SHP77 treated with DMSO at 0.1 percent for 48 hours (cell line): Measurements from ENCODE around the gene TBC1D9.

ENCODE experiments used
- DNase-seq: peaks from one replicate; lab custom pipeline; 2025; lab: John Stamatoyannopoulos, UW

The TBC1D9 gene

DNA sequence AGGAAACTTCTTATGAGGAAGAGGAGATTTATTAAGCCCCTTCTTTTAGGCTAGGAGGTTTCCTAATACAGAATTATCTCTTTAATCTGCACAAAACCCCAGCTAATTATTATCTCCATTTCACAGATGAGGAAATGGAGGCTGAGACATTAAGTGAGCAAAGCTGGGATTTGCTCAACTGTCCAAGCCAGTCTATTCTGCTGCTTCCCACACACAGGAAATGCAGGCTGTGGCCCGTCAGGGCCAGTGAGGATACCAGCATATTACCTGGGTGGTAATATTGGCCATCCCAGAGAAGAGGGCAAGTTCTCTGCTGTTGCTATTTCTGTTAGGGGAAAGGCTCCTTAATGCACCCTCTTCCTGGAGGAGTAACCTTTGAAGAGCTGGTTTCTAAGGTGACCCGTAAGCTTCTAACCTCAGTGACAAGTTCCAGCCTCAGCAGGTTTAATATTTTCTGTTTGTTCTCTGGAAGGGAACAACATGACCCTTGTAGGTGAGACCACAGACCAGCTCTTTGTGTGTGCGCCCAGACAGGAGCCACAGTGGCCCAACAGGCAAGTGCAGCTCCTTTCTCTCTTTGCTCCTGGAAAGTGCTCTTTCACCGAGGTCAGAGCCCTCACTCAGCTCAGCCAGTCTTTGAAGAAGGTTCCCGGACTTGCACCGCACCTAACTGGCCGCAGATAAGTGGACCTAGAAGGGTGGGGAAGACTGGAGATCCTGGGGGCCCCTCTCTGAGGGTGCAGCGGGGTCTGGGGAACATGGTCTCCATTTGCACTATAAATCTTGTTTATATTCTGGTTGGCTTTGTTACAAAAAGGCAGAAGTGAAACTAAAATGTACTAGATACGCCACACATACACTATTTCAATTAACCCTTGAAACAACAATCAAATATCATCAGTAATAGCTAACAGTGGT, 35.5 kb downstream of the TBC1D9 start:
- no peak for DNase-seq

DNA sequence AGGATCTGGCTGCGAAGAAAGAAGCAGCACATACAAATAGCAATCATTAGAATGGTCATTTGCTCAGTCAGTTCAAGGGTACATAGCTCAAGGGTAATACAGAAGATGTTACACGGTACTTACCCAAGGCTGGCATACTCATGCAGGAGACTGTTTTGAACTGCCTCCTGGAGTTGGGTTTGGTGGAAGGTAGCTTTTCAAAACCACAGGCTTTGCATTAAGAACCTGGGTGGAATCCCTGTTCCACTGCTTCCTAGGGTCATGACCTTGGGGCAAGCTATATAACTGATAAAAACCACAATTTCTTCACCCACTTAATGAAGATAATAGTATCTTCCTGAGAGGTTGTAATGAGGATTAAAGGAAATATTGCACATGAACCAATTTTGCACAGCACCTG, 36.5 kb downstream of the TBC1D9 start:
- DNase-seq, result no peak

DNA sequence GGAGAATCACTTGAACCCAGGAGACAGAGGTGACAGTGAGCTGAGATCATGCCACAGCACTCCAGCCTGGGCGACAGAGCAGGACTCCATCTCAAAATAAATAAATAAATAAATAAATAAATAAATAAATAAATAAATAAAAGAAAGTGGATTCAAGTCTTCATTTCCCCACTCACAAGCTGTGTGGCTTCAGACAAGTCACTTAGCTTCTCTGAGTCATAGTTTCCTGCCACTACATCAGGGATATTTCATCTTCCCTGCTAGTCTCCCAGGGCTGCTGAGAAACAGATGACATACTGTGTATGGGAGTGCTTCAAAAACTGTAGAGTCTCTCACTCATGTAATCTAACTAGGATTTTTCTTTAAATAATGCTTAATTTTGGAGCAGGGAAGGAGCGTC, 37.2 kb downstream of the TBC1D9 start:
- DNase-seq, result no peak

DNA sequence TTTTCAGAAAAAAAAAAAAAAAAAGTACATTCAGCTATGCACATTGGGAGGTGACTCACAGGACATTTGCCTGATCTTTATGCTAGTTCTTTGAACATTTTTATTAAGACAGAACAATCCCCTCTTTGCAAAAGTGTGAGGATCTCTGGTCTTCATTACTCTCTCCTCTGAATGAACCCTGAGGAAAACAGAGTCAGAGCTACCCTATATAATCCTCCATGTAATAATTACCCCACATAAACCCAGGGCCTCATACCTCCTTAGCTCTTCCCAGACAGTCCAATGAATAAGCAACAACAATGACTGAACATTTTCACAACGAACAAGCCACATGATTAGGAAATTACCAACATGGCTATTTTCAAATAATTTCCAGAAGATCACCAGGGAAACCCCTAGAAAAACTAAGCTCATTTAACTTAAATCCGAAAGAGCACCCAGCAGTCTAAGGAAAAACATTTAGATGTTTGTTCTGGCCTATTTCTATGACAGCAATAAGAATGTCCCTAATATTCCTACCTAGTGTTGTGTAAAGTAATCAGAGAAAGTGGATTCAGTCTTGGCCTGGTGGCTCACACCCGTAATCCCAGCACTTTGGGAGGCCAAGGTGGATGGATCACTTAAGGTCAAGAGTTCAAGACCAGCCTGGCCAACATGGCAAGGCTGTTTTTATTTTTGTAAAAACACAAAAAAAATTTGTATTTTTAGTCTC, 37.8 kb downstream of the TBC1D9 start:
- no peak for DNase-seq

DNA sequence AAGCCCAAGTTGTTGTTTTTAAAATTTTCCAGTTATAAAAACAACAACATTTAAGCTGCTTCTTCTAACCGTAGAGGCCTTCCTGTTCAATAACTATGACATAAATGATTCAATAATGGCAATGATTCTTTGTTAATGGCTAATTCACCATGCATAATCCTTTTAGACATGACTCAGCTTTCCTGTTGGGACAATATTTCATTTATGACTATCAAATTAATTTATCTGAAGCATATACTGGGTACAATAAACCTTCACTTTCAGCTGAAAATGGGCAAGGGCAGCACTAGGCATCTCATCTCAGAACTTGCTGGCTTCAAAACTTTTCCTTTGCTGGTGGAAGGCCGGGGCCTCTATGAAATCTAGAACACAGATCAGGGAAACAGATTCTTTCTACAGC, 38.9 kb downstream of the TBC1D9 start:
- no peak for DNase-seq

DNA sequence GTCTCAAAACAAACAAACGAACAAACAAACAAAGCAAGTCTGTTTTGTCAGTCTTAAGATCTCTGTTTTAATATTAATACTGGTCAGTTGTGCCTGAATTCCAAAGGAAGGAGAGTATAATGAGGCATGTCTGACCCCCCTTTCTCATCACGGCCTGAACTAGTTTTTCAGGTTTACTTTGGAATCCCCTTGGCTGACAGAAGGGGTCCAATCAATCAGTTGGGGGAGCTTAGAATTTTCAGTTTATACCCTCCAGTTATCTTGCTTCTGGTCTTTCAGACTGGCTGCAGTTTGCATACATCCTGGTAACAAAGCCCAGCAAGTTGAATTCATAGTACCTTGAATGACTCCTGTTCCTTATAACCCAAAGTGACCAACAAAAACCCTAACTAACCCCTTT, 41.1 kb downstream of the TBC1D9 start:
- DNase-seq, result no peak

DNA sequence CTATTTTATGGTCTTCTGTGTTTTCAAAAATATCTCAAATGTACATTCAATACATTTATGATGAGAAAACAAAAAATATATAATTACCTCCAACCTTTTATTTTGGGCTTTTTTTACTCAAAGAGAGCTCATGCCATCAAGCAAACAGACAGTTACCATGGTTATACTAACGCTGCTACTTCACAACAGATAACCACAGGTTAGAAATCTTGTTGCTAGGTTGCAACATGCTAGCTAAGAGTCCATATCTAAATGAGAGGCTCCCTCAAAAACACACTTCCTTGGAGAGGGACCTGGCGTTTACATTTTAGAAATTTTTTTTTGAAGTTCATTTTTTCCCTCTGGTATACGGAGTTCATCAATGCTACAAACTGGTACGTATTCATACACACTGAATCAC, 44.3 kb downstream of the TBC1D9 start:
- no peak for DNase-seq

DNA sequence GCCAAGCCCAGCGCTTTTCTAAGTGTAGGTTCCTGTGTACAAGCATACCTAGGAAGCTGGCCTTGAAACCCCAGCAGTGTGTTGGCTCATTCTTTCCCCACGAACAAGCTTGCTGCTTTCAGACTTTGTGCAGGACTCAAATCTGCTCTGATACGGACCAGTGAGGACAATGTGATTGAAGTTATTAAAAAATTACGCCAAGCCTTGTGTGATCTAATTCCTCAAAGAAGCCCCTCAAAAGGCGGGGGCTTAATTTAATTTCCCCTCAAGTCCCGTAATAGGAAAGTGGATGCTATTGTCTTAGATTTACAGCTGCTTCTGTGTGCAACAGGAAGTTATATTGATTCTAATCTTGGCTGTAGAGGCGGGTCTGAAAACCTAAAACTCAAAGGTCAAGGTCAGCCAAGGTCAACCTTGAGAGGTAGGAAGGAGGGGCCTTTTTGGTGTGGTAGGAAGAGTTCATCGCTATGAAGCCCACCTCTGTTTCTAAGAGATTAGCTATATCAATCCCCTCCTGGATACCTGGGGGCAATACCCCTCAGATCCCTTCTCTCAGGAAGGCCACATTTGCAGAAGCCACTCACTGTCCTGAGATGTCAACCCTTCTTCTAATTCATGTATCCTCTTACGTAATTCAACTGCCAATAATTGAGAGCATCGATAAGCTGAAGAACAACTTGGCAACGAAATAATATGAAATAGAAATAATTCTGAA, 45.1 kb downstream of the TBC1D9 start:
- no peak for DNase-seq

DNA sequence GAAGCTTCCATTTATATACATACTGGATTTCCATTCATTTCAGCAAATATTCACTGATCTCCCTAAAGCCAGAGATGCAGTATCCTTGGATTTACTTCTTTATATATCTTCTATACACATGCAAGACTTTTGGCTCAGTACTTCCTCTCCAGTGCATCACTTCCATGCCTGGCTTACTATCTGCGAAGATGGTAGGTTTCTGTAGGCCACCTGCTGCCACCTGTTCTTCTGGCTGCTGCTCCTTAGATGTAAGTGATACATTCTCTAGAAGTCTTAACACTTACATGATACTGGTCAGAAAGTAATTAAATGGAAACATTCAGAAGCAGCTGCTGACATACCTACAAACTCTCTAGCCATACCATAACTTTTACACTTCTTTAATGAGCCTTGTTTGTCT, 48.9 kb downstream of the TBC1D9 start:
- no peak for DNase-seq

DNA sequence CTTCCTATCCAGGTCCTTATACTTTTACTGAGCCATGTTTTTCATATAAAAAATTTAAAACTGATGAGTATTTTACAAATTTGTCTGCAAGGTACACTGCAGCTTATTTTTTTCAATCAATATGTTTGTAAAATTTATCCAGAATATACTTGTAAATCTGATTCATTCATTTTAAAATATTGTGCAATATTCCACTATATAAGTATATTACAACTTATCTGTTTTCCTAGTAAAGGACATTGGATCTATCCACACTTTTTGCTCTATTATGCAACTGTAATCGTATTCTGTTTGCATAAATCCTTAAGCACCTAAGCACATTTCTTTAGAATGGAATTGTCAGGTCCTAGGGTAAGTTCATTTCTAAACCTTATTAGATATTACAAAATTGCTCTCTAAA, 49.5 kb downstream of the TBC1D9 start:
- DNase-seq, result no peak

DNA sequence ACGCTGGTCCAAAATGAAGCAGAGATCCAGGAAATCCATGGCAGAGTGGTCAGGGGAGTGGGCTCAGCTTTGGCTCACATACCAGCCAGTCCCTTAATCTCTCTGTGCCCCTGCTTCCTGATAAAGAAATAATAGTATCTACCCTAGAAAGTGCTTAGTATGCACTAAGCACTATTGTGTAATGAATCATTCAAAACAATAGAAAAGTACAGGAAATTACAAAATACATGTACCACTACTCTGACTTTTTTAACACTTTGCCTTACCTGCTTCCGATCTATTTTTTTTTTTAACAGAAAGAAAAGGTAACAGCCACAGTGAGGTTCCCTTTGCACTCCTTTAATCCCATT, 49.9 kb downstream of the TBC1D9 start:
- DNase-seq, result no peak

DNA sequence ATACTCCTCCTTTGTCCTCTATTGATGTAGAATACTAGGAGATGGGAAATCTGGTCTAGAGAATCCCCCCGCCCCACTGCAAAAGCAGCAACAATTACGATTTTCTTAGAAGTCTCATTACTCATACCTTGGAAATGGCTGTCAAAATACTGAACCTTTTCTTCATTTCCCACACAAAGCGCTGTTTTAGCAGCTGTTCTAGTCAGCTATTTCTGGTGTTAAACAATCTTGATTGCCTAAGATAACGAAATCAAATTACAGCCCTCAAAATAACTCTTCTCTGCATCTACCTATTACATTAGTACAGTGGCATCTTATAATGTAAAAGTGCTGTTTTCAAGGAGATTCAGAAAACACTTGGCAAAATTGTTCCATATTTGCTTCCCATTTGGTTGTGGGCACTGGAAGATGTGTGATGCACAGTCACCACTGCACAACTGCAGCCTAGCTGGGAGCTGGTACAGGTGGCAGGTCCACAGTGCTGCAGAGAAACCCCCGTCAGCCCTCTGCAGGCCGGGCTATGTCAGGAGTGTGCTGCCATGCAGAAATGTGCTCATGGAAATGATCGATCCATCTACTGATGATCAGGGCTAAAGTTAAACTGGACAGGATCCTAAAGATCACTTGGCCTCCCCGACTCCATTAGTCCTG, 50.4 kb downstream of the TBC1D9 start:
- DNase-seq, result no peak

DNA sequence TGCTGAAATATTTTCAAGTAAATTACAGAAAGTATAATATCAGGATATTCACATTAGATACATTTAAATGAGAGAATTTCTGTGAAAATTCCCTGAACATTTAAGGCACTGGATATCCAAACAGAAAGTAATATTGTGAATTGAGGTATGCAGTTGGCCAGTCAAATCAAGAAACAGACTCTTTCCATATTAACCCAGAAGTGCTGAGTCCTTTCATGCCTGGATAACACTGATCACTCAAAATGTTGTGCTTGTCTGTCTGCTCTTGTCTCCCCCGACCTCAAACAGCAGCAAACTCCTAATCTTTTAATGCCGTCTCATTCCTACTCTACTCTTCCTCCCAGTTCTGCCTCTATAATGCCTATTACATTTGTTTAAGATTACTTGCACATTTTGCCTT, 51.2 kb downstream of the TBC1D9 start:
- DNase-seq, result no peak

DNA sequence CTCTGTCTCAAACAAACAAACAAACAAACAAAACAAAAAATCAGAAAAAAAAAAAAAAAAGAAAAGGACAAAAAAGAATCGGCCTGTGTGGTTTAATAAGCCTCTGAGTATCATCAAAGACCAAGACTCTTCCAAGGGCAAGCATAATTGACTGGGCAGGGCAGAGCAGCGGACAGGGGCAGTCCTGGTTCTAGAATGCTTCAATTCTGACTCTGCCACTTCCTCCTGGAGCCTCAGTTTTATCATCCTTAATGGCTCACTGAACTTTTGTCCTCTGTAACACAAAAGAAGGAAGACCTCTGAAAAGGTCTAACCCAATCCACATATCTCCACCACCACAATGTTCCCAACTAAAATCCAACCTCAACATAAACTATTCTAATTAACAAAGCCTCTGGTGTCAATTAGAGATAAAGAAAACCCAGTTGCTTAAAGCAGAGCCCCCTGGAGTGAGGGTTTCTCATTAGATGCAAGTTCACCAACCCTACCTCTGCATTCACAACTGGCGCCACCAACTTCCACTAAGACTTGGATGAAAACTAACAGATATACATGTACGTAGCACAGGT, 51.7 kb downstream of the TBC1D9 start:
- DNase-seq, result no peak

DNA sequence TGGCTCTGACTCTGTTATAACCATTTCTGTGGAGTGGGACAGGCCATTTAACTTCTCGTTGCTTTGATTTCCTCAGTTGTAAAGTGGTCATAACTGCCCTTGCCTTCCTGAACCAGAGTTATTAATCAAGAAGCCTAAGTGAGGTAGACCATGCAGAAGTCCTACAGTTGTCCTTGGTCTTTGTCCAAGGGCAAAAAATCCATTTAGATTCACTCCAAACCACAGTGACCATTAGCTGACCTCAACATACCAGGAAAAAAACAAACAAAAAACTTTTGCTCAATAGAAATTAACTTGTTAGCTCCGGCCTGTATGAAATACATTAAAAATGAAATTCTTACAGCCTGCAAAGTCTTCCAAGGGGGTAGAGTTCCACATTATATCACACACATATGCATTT, 52.7 kb downstream of the TBC1D9 start:
- no peak for DNase-seq

DNA sequence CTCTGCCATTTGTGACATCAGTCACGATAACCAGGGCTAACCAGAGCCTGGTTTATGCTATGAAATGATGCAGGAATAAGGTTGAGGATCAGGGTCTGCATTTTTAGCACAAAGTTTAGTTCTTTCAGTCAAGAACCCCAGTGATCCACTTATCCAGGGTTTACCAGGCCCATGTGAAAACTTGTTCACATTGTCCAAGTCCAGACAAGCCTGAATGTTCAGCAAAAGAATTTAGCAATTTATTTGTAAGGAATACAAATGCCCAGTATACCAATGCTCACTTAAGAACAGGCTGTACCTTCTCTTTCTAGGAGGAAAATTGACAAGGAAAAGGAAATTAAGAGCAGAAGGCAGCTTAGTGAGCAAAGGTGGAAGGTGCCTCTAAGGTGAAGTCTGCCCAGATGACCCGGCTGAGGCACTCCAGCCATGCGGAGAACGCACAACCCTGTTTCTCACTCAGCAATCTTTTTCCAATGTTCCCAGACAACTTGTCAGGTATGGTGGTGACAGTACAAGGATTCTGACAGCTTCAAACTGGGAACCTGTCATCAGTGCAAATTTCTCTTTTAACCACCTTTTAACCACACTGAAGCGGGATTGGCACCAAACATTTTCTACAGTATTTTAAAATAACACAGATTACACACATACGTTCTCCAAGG, 54.0 kb downstream of the TBC1D9 start:
- DNase-seq, result no peak

DNA sequence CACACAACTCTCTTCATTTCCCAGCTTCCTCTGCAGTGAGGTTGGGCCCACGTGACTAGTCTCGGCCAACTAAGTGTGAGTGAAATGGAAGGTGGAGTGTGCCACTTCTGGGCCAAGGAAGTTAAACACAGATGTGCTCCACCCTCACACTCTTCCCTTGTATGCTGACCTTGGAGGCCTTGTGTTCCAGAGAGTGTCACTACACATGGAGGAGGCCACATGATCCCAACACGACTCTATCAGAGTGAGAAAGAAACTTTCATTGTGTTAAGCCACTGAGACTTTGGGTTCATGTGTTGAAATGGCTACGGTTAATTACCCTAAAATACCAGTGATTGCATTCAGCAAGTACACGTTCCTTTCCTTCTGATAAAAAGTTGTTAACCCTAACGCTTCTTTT, 55.1 kb downstream of the TBC1D9 start:
- DNase-seq, result no peak

DNA sequence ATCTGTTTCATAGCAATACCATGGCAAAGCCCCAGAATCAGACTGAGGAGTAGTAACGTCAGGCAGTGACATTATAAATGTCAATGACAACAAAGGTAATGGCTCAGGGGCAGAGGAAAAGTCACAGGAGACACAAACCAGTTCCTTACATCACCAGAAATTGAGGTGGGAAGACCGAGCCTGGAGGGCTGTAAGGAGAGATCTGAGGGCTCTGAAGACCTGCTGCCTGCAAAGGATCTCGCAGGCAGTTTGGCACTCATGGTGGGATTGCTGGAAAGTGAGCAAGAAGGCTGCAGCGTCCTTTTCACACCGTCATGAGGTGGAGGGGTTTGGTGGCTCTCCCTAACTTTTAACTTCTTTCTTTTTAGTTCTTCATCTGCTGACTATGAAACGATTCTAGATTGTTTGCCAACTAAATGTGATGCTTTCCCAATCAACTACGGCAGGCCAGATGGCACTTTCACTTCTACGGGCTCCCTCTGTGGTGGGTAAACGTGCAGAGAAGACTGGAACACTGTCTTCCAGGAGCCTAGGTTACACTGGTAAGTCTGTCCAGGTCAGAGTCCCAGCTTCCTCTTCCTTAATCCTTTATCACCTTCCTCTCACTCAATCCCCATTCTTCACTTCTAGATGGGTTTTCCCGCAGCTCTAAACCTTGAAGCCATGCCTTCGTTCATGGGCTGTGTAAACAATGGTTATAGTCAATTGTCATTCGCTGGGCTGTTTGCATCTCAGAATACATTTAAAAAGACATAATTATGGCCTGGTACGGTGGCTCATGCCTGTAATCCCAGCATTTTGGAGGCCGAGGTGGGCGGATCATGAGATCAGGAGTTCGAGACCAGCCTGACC, 58.2 kb downstream of the TBC1D9 start:
- DNase-seq, result no peak

DNA sequence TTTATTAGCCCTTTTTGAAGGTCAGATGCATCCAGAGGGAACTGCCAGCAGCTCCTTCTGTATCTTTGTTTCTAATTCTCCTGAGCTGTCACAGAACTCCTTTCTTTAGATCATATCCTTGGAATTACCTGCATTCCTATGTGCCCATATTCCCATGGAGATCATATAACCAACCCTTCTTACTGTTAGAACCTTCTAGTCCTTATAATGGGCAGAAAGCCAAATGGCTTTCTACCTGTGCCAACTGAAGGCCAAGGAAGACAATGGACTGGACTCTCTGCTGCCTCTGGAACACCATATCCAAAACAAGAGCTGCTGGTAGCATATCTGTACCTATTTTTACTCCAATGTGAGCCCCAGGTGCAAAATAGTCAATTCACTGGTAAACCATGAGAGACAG, 60.7 kb downstream of the TBC1D9 start:
- DNase-seq, result no peak

DNA sequence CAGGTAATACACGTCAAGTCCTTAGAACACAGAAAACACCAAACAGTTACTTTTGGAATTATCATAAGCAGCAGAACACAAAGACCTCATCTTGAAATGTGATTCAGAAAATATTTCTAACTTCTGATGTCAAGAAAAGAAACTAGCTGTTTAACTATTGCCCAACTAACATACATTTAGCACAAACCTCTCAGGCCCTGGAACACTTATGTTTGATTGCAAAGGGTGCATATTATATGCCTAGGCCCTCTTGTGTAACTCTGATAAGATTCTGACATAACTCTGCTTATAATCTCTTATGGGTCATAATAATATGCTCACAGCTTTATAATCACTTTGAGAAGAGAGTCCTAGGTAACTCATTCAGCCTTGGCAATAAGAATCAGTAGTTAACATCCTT, 62.6 kb downstream of the TBC1D9 start:
- DNase-seq, result no peak

DNA sequence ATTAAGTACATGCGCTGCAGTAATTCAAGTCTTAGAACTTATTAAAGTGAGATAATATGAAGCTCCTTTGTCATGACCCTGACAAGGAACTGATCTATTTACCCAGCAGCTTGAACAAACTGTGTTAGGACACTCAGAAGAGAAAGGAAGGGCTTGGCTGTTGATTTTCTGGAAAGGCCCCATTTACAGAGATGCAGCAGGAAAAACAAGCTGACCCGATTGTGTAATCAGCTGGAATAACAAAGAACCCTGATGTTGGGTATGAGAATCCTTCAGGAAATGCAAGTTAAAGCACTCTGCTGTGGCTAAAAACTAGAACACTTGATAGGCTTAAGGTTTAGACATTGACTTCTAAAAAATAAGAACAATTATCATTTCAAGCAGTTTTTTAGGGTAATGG, 64.8 kb downstream of the TBC1D9 start:
- DNase-seq, result peak; percentile 1
